Epithelial cell of proximal tubule (primary cell): ENCODE results near the gene SH2D2A. TPM values are rescaled to one million over a fixed set of nuclear protein-coding genes. Genes with fewer than 3 reads are reported as not detected.

Experiments used
- DNase-seq: peaks from one replicate; pipeline ENCODE4 v3.0.0-alpha.2; 2011; ENCODE audit warnings: low read depth
- H3K4me3 ChIP-seq: 2 replicates; pipeline ENCODE4 v1.5.1; 2011; ENCODE audit warnings: low read depth, mild to moderate bottlenecking, low read length
- CTCF ChIP-seq: conservative IDR thresholded peaks from 2 replicates; pipeline ENCODE4 v1.5.1; 2012; ENCODE audit warnings: low read depth, mild to moderate bottlenecking, low read length
- total RNA-seq: library from RNA; depleted of rRNA; stranded (reverse); fragments of >200 nt; gene quantifications from 2 replicates; pipeline ENCODE4 v1.2.3, GENCODE V29; 2015

The SH2D2A gene
- total RNA-seq, 1 donor from 2014 or later = 2.0 TPM

GRCh38 chr1:156844102-156844501, 27.5 kb upstream of the SH2D2A start:
- no peak overlapping the region for H3K4me3 ChIP-seq
- DNase-seq = no peak
- TF ChIP-seq CTCF = peak; percentile 3

DNA sequence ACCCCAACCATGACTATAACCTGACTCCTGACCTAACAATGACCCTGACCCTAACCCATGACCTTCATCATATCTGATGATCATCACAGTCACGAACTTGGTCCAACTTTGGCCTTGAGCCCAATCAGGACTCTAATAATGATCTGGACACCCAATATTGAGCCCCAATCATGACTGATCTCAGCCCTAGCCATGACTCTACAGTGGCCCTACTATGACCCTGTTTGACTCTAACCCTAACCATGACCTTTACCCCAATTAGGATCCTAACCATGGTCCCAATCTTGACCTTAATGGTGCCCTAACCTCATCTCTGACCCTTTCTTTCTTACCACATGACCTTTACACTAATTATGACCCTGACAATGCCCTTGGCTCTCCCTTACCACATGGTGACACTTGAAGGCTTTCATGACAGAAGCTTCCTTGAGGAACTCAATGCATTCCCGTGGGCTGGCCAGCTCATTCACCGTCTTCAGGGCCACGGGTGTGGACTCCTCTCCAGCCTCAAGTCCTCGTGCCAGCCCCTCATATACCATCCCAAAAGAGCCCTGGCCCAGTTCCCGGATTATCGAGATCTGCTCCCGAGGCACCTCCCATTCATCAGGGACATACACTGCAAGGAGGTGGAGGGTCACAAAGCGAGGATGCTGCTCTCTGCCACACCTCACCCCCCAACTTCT, 26.1 kb upstream of the SH2D2A start:
- TF ChIP-seq CTCF = no peak
- no peak overlapping the region for H3K4me3 ChIP-seq

DNA sequence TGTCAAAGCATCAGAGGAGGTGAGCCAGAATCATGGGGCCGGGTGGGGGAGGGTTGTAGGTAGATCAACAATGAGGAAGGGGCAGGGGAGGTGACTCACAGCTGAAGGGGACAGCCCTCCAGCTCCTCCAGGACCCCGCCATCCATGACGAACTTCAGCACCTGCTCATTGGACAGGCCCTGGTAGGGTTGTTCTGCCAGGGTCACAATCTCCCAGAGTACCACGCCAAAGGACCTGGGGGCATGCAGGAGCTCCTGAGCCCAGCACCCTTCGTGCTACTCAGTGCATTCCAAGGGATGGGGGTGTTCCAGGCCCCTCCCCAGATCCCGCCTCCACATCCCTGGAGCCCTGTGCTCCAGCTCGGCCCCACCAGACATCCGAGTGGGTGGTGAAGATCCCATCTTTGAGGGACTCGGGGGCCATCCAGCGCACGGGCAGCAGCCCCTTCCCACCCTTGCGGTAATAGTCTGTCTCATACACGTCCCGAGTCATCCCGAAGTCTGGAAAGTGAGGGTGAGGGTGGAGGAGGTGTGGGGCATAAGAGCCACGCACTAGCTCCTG, 24.7 kb upstream of the SH2D2A start:
- no peak for DNase-seq
- H3K4me3 ChIP-seq = no peak overlapping the region
- TF ChIP-seq CTCF = no peak

More for the DNA sequence above, 26.1 kb upstream of the SH2D2A start:
- no peak for DNase-seq

DNA sequence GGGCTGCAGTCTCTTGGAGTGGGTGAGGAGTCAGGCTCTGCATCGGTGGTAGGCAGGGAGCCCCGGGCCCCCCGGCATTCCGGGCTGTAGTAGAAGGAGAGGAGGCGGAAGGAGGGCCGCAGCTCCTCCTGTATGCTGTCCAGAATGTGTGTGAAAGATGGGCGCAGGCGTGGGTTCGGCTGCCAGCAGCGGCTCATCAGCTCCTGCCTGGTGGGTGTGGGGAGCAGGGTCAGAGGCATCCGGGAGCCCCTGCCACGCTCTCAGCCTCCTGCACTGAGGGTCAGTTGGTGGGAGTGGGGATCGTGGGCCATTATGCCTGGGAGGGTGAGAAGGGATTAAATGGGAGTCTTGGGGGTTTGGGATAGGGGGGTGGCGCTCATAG, 24.2 kb upstream of the SH2D2A start:
- no peak for TF ChIP-seq CTCF
- no peak overlapping the region for H3K4me3 ChIP-seq
- DNase-seq = no peak

- no peak for TF ChIP-seq CTCF
- no peak for DNase-seq
Observed at GRCh38 chr1:156840186-156840897, 23.7 kb upstream of the SH2D2A start.

DNA sequence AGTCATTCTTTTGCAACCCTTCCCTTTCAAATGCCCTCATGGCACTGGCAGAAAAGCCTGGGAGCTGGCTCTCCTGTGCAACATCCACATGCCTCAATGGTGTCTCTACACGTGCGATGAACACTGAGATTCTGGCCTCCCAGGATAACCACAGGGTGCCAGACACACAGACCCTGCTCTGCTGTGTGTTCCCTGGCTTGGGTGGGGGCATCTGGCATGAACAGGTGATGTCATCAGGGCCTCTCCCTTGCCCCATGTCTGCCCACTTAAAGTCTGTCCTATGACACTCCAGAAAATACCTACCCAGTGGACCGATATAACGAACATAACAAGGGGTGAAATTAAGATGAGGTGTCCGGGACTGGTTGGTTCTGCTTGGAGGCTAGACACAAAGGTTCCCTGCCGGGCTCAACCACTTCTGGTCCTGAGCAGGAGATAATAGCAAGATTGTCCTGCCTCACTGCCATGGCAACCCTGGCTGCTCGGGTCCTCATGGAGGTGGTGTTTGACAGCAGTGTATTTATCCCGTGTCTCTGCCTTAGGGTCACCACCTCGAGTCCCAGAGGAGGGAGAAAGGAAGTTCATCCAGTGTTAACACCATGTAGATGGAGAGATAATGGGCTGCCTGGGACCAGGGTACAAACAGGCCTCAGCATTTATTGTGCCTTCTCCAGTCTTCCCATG, 22.9 kb upstream of the SH2D2A start:
- no peak for TF ChIP-seq CTCF
- no peak for DNase-seq
- no peak overlapping the region for H3K4me3 ChIP-seq

More at GRCh38 chr1:156840186-156840897, 23.7 kb upstream of the SH2D2A start:
- H3K4me3 ChIP-seq = no peak overlapping the region
